NT2/D1 (cell line): ENCODE measurements around the gene ATP6V1G2.

Experiments used
- DNase-seq: peaks from one replicate; pipeline ENCODE4 v3.0.0-alpha.2; 2011; ENCODE audit warnings: low read depth, low spot score
- H3K27me3 ChIP-seq: 2 replicates; pipeline ENCODE4 v1.6.0; 2011; ENCODE audit warnings: mild to moderate bottlenecking; ENCODE audit not compliant: insufficient read length, insufficient read depth
- H3K36me3 ChIP-seq: 2 replicates; pipeline ENCODE4 v1.6.1; 2011; ENCODE audit warnings: mild to moderate bottlenecking, low read length, mixed read lengths; ENCODE audit not compliant: insufficient read depth, insufficient read length
- H3K4me1 ChIP-seq: 2 replicates; pipeline ENCODE4 v1.5.1; 2011; ENCODE audit not compliant: insufficient read depth, insufficient read length
- H3K4me3 ChIP-seq: 2 replicates; pipeline ENCODE4 v1.5.1; 2011; ENCODE audit warnings: low read depth; ENCODE audit not compliant: insufficient read length
- H3K9ac ChIP-seq: 2 replicates; pipeline ENCODE4 v1.6.0; 2011; ENCODE audit warnings: low read depth; ENCODE audit not compliant: insufficient read length
- H3K9me3 ChIP-seq: 2 replicates; pipeline ENCODE4 v1.5.1; 2011; ENCODE audit warnings: mild to moderate bottlenecking, low read length; ENCODE audit not compliant: insufficient read depth
- SUZ12 ChIP-seq: IDR thresholded peaks from 2 replicates; pipeline ENCODE4 v1.6.1; 2011; ENCODE audit not compliant: insufficient read length, insufficient read depth; ENCODE audit errors: extremely low read depth
- YY1 ChIP-seq: IDR thresholded peaks from 2 replicates; pipeline ENCODE4 v1.6.1; 2011; ENCODE audit not compliant: insufficient read length, insufficient read depth
- ZNF274 ChIP-seq: IDR thresholded peaks from 2 replicates; pipeline ENCODE4 v1.6.1; 2011; ENCODE audit warnings: mild to moderate bottlenecking, low read depth, low read length

The ATP6V1G2 gene

GRCh38 chr6:31574106-31575061 lies 28.0 kb upstream of the ATP6V1G2 start:
- Histone ChIP-seq H3K9me3 (no peaks in the 10 kb centered on the region), H3K36me3 (peaks cover 3% of the 10 kb centered on the region), H3K27me3 (no peaks in the 10 kb centered on the region), H3K9ac (no peak overlapping the region), H3K4me1 (peaks cover 11% of the 10 kb centered on the region), H3K4me3 (no peak overlapping the region)
- DNase-seq: no peak
- TF ChIP-seq ZNF274: no peak
- no peak for TF ChIP-seq SUZ12
- no peak for TF ChIP-seq YY1

DNA sequence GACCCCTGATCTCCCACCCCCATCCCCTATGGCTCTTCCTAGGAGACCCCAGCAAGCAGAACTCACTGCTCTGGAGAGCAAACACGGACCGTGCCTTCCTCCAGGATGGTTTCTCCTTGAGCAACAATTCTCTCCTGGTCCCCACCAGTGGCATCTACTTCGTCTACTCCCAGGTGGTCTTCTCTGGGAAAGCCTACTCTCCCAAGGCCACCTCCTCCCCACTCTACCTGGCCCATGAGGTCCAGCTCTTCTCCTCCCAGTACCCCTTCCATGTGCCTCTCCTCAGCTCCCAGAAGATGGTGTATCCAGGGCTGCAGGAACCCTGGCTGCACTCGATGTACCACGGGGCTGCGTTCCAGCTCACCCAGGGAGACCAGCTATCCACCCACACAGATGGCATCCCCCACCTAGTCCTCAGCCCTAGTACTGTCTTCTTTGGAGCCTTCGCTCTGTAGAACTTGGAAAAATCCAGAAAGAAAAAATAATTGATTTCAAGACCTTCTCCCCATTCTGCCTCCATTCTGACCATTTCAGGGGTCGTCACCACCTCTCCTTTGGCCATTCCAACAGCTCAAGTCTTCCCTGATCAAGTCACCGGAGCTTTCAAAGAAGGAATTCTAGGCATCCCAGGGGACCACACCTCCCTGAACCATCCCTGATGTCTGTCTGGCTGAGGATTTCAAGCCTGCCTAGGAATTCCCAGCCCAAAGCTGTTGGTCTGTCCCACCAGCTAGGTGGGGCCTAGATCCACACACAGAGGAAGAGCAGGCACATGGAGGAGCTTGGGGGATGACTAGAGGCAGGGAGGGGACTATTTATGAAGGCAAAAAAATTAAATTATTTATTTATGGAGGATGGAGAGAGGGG lies 27.1 kb upstream of the ATP6V1G2 start:
- H3K4me1 ChIP-seq: peaks cover 11% of the 10 kb centered on the region
- no peak for TF ChIP-seq ZNF274
- TF ChIP-seq YY1: no peak
- TF ChIP-seq SUZ12: no peak
- no peak for DNase-seq
- no peaks in the 10 kb centered on the region for H3K27me3 ChIP-seq
- no peak overlapping the region for H3K9ac ChIP-seq
- no peak overlapping the region for H3K4me3 ChIP-seq
- peaks cover 3% of the 10 kb centered on the region for H3K36me3 ChIP-seq
- H3K9me3 ChIP-seq: no peaks in the 10 kb centered on the region

DNA sequence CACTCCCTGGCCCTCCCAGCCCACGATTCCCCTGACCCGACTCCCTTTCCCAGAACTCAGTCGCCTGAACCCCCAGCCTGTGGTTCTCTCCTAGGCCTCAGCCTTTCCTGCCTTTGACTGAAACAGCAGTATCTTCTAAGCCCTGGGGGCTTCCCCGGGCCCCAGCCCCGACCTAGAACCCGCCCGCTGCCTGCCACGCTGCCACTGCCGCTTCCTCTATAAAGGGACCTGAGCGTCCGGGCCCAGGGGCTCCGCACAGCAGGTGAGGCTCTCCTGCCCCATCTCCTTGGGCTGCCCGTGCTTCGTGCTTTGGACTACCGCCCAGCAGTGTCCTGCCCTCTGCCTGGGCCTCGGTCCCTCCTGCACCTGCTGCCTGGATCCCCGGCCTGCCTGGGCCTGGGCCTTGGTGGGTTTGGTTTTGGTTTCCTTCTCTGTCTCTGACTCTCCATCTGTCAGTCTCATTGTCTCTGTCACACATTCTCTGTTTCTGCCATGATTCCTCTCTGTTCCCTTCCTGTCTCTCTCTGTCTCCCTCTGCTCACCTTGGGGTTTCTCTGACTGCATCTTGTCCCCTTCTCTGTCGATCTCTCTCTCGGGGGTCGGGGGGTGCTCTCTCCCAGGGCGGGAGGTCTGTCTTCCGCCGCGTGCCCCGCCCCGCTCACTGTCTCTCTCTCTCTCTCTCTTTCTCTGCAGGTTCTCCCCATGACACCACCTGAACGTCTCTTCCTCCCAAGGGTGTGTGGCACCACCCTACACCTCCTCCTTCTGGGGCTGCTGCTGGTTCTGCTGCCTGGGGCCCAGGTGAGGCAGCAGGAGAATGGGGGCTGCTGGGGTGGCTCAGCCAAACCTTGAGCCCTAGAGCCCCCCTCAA lies 25.9 kb upstream of the ATP6V1G2 start, which contains the start of gene LTA:
LTA (plus strand) TSS at position 249 of the 871 bp plus-strand sequence; CDS start at position 703, 454 bp downstream.
- H3K4me1 ChIP-seq: peaks cover 12% of the 10 kb centered on the region

GRCh38 chr6:31569861-31570536 lies 23.6 kb upstream of the ATP6V1G2 start:
- Histone ChIP-seq H3K4me1 (peaks cover 12% of the 10 kb centered on the region), H3K9ac (no peak overlapping the region), H3K4me3 (no peak overlapping the region), H3K9me3 (no peaks in the 10 kb centered on the region), H3K36me3 (no peaks in the 10 kb centered on the region), H3K27me3 (no peaks in the 10 kb centered on the region)
- TF ChIP-seq ZNF274 (no peak), YY1 (no peak), SUZ12 (no peak)
- no peak for DNase-seq

More for the DNA sequence above, 25.9 kb upstream of the ATP6V1G2 start, which contains the start of gene LTA:
- no peaks in the 10 kb centered on the region for H3K27me3 ChIP-seq
- DNase-seq: no peak
- no peak within 1 kb of the TSS for H3K9ac ChIP-seq
- H3K4me3 ChIP-seq: no peak within 1 kb of the TSS
- H3K36me3 ChIP-seq: peaks cover 3% of the 10 kb centered on the region
- no peak for TF ChIP-seq ZNF274
- TF ChIP-seq YY1: no peak
- no peak for TF ChIP-seq SUZ12
- H3K9me3 ChIP-seq: no peaks in the 10 kb centered on the region

GRCh38 chr6:31568537-31568961 lies 22.1 kb upstream of the ATP6V1G2 start:
- no peaks in the 10 kb centered on the region for H3K36me3 ChIP-seq
- H3K9me3 ChIP-seq: no peaks in the 10 kb centered on the region
- H3K4me3 ChIP-seq: no peak overlapping the region
- H3K9ac ChIP-seq: no peak overlapping the region
- no peak for TF ChIP-seq YY1
- H3K27me3 ChIP-seq: no peaks in the 10 kb centered on the region
- H3K4me1 ChIP-seq: peaks cover 9% of the 10 kb centered on the region
- DNase-seq: no peak
